H9 (cell line): Measurements from ENCODE around the gene ALDH1A1. TPM values are rescaled to one million over a fixed set of nuclear protein-coding genes. Genes with fewer than 3 reads are reported as not detected.
A peak's percentile ranks its signal among the peaks of the same experiment; 100 is the strongest.

ENCODE experiments used
- DNase-seq: peaks from one replicate; pipeline ENCODE4 v3.0.0-alpha.2; 2017
- H2AFZ ChIP-seq: one replicate; pipeline ENCODE4 v1.6.1; 2013; ENCODE audit warnings: mild to moderate bottlenecking, low read length, control low read depth, moderate library complexity
- H2AK5ac ChIP-seq: 2 replicates; pipeline ENCODE4 v1.6.1; 2013; ENCODE audit warnings: low read length, control low read depth, mixed read lengths; ENCODE audit not compliant: insufficient read length
- H2BK120ac ChIP-seq: one replicate; pipeline ENCODE4 v1.6.1; 2013; ENCODE audit warnings: low read depth, mild to moderate bottlenecking, low read length, control low read depth, inconsistent platforms; ENCODE audit not compliant: poor library complexity, severe bottlenecking
- H2BK12ac ChIP-seq: 2 replicates; pipeline ENCODE4 v1.6.1; 2013; ENCODE audit warnings: low read length, control low read depth, mixed read lengths, low read depth; ENCODE audit not compliant: insufficient read length
- H2BK15ac ChIP-seq: 2 replicates; pipeline ENCODE4 v1.6.1; 2013; ENCODE audit warnings: low read depth, low read length, control low read depth
- H2BK20ac ChIP-seq: one replicate; pipeline ENCODE4 v1.6.1; 2013; ENCODE audit warnings: low read depth, mild to moderate bottlenecking, low read length, control low read depth, inconsistent platforms; ENCODE audit not compliant: poor library complexity, severe bottlenecking
- H2BK5ac ChIP-seq: 2 replicates; pipeline ENCODE4 v1.6.1; 2013; ENCODE audit warnings: low read length, control low read depth, mixed read lengths; ENCODE audit not compliant: insufficient read length
- H3K14ac ChIP-seq: 2 replicates; pipeline ENCODE4 v1.6.1; 2013; ENCODE audit warnings: low read length, control low read depth; ENCODE audit not compliant: insufficient read depth
- H3K18ac ChIP-seq: 2 replicates; pipeline ENCODE4 v1.6.1; 2013; ENCODE audit warnings: low read depth, mild to moderate bottlenecking, mixed read lengths, low read length, control low read depth; ENCODE audit not compliant: insufficient read length
- H3K23ac ChIP-seq: 2 replicates; pipeline ENCODE4 v1.6.1; 2013; ENCODE audit warnings: low read length, control low read depth, mixed read lengths, low read depth; ENCODE audit not compliant: insufficient read length
- H3K23me2 ChIP-seq: 2 replicates; pipeline ENCODE4 v1.6.1; 2013; ENCODE audit warnings: low read depth, mild to moderate bottlenecking, mixed read lengths, low read length, control low read depth; ENCODE audit not compliant: insufficient read length, poor library complexity, severe bottlenecking
- H3K27ac ChIP-seq: 2 replicates; pipeline ENCODE4 v1.5.1; 2013; ENCODE audit warnings: low read length, control low read depth, mixed read lengths, low read depth; ENCODE audit not compliant: insufficient read length
- H3K27me3 ChIP-seq: 2 replicates; pipeline ENCODE4 v1.6.1; 2013; ENCODE audit warnings: low read length, control low read depth, inconsistent platforms; ENCODE audit not compliant: insufficient read depth
- H3K4ac ChIP-seq: 2 replicates; pipeline ENCODE4 v1.6.1; 2013; ENCODE audit warnings: low read depth, mild to moderate bottlenecking, control low read depth, inconsistent platforms, low read length, moderate library complexity
- H3K4me1 ChIP-seq: 2 replicates; pipeline ENCODE4 v1.6.1; 2013; ENCODE audit warnings: low read length, control low read depth, inconsistent platforms; ENCODE audit not compliant: insufficient read depth
- H3K4me2 ChIP-seq: 2 replicates; pipeline ENCODE4 v1.6.1; 2013; ENCODE audit warnings: low read length, control low read depth, mixed read lengths; ENCODE audit not compliant: insufficient read length, insufficient read depth
- H3K56ac ChIP-seq: 2 replicates; pipeline ENCODE4 v1.6.1; 2013; ENCODE audit warnings: low read depth, mild to moderate bottlenecking, mixed read lengths, low read length, control low read depth; ENCODE audit not compliant: insufficient read length
- H3K79me1 ChIP-seq: 2 replicates; pipeline ENCODE4 v1.6.1; 2013; ENCODE audit warnings: low read depth, mild to moderate bottlenecking, moderate library complexity, low read length, control low read depth, inconsistent platforms; ENCODE audit not compliant: insufficient read depth, poor library complexity, severe bottlenecking
- H3K79me2 ChIP-seq: 2 replicates; pipeline ENCODE4 v1.6.1; 2013; ENCODE audit warnings: low read length, control low read depth, inconsistent platforms; ENCODE audit not compliant: insufficient read depth
- H3K9ac ChIP-seq: 2 replicates; pipeline ENCODE4 v1.6.1; 2013; ENCODE audit warnings: low read length, control low read depth, mixed read lengths; ENCODE audit not compliant: insufficient read length; ENCODE audit errors: extremely low read depth
- H3K9me3 ChIP-seq: one replicate; pipeline ENCODE4 v1.6.1; 2013; ENCODE audit warnings: low read depth, low read length, inconsistent platforms; ENCODE audit not compliant: control insufficient read depth
- H3T11ph ChIP-seq: one replicate; pipeline ENCODE4 v1.6.1; 2013; ENCODE audit warnings: mild to moderate bottlenecking, low read length, control low read depth, inconsistent platforms
- H4K20me1 ChIP-seq: one replicate; pipeline ENCODE4 v1.6.1; 2013; ENCODE audit not compliant: control insufficient read depth, insufficient read length, insufficient read depth
- H4K5ac ChIP-seq: 2 replicates; pipeline ENCODE4 v1.6.1; 2013; ENCODE audit warnings: low read depth, mild to moderate bottlenecking, mixed read lengths, low read length, control low read depth; ENCODE audit not compliant: insufficient read length
- H4K8ac ChIP-seq: replicated peaks from 2 replicates; pipeline ENCODE4 v1.6.1; 2013; ENCODE audit warnings: low read length, control low read depth, mixed read lengths, low read depth; ENCODE audit not compliant: insufficient read length
- H4K91ac ChIP-seq: 2 replicates; pipeline ENCODE4 v1.6.1; 2013; ENCODE audit warnings: low read depth, mild to moderate bottlenecking, moderate library complexity, mixed read lengths, low read length, control low read depth; ENCODE audit not compliant: insufficient read length
- H3K27ac Mint-ChIP-seq, 3 experiments: 2 replicates in 2 of 3; 3 replicates in 1 of 3; pipeline ENCODE4 v1.8.0; 2020 to 2021; ENCODE audit warnings: mixed read lengths in 3 of 3, mild to moderate bottlenecking in 1 of 3, moderate library complexity in 1 of 3
- H3K27me3 Mint-ChIP-seq: 2 replicates; pipeline ENCODE4 v1.8.0; 2021; ENCODE audit warnings: low read depth, mild to moderate bottlenecking, moderate library complexity, mixed read lengths
- H3K36me3 Mint-ChIP-seq, 3 experiments: 2 replicates in 2 of 3; 3 replicates in 1 of 3; pipeline ENCODE4 v1.8.0; 2020 to 2021; ENCODE audit warnings: low read depth in 3 of 3, mixed read lengths in 3 of 3; ENCODE audit not compliant: insufficient read depth in 1 of 3
- H3K4me1 Mint-ChIP-seq, 2 experiments: 2 replicates each; pipeline ENCODE4 v1.8.0; 2020; ENCODE audit warnings: mixed read lengths in 2 of 2
- H3K4me3 Mint-ChIP-seq, 2 experiments: 2 replicates in 1 of 2; 3 replicates in 1 of 2; pipeline ENCODE4 v1.8.0; 2020 to 2021; ENCODE audit warnings: mild to moderate bottlenecking in 2 of 2, mixed read lengths in 2 of 2, moderate library complexity in 1 of 2
- H3K9me3 Mint-ChIP-seq, 2 experiments: 2 replicates in 1 of 2; 3 replicates in 1 of 2; pipeline ENCODE4 v1.8.0; 2020; ENCODE audit warnings: mild to moderate bottlenecking in 2 of 2, mixed read lengths in 2 of 2, moderate library complexity in 1 of 2
- WGBS: extraction: QIAGEN DNeasy Blood & Tissue Kit; methylation state at CpG from one replicate; pipeline ENCODE4 v1.1.7; 2013; ENCODE audit warnings: missing lambda C conversion rate, low lambda C conversion rate, mixed read lengths; ENCODE audit not compliant: insufficient read length; ENCODE audit errors: extremely low coverage; 5-methylcytosine and 5-hydroxymethylcytosine counted together
- total RNA-seq: library from RNA; stranded (reverse); gene quantifications from 2 replicates; pipeline ENCODE4 v1.2.1, GENCODE V29; 2021
- TF ChIP-seq, protein P1 (sequence below): fragments of 200-600 bp; sonication (generic); conservative IDR thresholded peaks from 3 replicates; pipeline ENCODE4 v1.8.0; 2021; ENCODE audit warnings: antibody characterized with exemption, mild to moderate bottlenecking

Gene ALDH1A1
- total RNA-seq, 1 experiment from 2014 or later = 1.1 TPM

DNA sequence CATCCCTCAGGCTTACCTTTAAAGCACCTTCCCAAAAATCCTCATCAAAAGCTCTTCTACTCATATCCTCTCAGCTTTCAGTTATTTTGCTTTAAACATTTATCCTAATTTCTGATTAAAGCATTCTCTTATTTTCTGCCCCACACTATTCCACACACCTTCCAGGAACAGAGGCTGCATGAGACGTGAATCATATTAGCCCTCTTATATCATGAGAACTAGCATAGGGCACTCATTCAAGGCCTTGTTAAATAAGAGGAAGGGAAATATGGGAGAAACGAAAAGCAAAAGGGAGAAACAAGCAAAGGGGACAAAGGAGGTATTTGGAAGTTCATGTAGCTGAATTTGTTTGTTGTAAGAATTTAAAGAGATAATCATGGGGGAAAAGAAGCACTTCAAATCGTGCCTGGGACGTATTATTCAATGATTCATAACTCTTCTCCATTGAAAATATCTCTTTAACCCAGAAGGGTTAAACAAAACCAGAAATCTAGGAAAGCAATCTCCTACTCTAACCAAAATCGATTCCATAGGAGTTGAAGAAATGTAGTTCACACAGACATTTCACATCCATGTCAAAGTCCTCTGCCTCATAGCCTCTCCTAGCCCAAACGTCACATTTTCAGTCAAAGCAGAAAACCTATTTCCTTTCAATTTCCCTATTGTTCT lies 4.1 kb downstream of the ALDH1A1 start:
- Histone ChIP-seq H3K4me2 (no peak overlapping the region), H3K56ac (no peak overlapping the region), H3K27ac (no peak overlapping the region), H3K79me2 (no peaks in the 10 kb centered on the region), H4K5ac (no peak overlapping the region), H2AFZ (peak overlapping the region; percentile 56), H3K23ac (no peak overlapping the region), H3K27me3 (no peaks in the 10 kb centered on the region), H4K20me1 (no peaks in the 10 kb centered on the region), H3K4ac (no peak overlapping the region), H4K8ac (no peak overlapping the region), H2BK20ac (no peak overlapping the region), H2BK120ac (no peak overlapping the region), H2BK5ac (no peak overlapping the region), H3K79me1 (no peaks in the 10 kb centered on the region), H3K9me3 (no peaks in the 10 kb centered on the region), H2BK15ac (no peak overlapping the region), H2BK12ac (no peak overlapping the region), H3K9ac (no peak overlapping the region), H3K14ac (no peak overlapping the region), H3K23me2 (no peaks in the 10 kb centered on the region), H3K4me1 (peaks cover 2% of the 10 kb centered on the region; the same call in 1 of the 2 replicates), H4K91ac (no peak overlapping the region), H2AK5ac (no peak overlapping the region), H3K18ac (no peak overlapping the region), H3T11ph (no peak overlapping the region)
- no peak for DNase-seq
- H3K27me3 Mint-ChIP-seq = no peaks in the 10 kb centered on the region
- H3K9me3 Mint-ChIP-seq = no peaks in the 10 kb centered on the region
- TF ChIP-seq, protein P1, sequence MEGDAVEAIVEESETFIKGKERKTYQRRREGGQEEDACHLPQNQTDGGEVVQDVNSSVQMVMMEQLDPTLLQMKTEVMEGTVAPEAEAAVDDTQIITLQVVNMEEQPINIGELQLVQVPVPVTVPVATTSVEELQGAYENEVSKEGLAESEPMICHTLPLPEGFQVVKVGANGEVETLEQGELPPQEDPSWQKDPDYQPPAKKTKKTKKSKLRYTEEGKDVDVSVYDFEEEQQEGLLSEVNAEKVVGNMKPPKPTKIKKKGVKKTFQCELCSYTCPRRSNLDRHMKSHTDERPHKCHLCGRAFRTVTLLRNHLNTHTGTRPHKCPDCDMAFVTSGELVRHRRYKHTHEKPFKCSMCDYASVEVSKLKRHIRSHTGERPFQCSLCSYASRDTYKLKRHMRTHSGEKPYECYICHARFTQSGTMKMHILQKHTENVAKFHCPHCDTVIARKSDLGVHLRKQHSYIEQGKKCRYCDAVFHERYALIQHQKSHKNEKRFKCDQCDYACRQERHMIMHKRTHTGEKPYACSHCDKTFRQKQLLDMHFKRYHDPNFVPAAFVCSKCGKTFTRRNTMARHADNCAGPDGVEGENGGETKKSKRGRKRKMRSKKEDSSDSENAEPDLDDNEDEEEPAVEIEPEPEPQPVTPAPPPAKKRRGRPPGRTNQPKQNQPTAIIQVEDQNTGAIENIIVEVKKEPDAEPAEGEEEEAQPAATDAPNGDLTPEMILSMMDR = no peak
- no peak overlapping the region for H3K4me3 Mint-ChIP-seq
- WGBS = no CpG with 5 or more reads among the region's 6 CpGs
- peaks cover 14 to 15% of the 10 kb centered on the region in 2 experiments for H3K4me1 Mint-ChIP-seq
- H3K27ac Mint-ChIP-seq = no peak overlapping the region; a peak in 1 of 7 replicates
- no peaks in the 10 kb centered on the region for H3K36me3 Mint-ChIP-seq
